Measurements from ENCODE around the gene ZDHHC24.
A peak's percentile ranks its signal among the peaks of the same experiment; 100 is the strongest.

Gene ZDHHC24

GRCh38 chr11:66523611-66524010 is 22.2 kb downstream of the ZDHHC24 start:
- no peak overlapping the region for H3K27ac ChIP-seq
- no peak overlapping the region for H3K4me3 ChIP-seq (ENCODE audit: low read depth in 1 of 2, low read length in 1 of 2)
- no peaks in the 10 kb centered on the region for H3K4me1 ChIP-seq (ENCODE audit: control insufficient read depth in 1 of 2, insufficient read depth in 1 of 2, low read depth in 1 of 2, low read length in 1 of 2)
- H3K9me3 ChIP-seq: no peaks in the 10 kb centered on the region
- H3K27me3 ChIP-seq: no peaks in the 10 kb centered on the region
- peaks cover 76% of the 10 kb centered on the region for H3K36me3 ChIP-seq
- TF ChIP-seq CTCF (IDR thresholded peaks at IDR 0.05): no peak

DNA sequence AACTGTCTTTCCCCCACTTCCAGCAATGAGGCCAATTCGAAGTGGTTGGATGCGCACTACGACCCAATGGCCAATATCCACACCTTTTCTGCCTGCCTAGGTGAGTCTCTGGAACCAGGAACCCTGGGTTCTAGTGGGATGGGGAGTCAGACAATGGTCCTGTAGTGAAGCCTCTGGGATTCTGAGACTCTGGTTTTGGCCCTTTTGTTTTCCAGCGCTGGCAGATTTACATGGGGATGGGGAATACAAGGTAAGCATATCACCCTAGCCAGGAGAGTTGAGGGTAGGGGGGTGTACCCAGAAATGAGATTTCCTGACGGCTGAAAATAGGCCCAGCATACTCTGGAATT is 34.9 kb downstream of the ZDHHC24 start:
- H3K9me3 ChIP-seq: no peaks in the 10 kb centered on the region
- no peaks in the 10 kb centered on the region for H3K27me3 ChIP-seq
- H3K36me3 ChIP-seq: peaks cover 5% of the 10 kb centered on the region
- peak overlapping the region; percentile 61 to 69 for H3K4me3 ChIP-seq (ENCODE audit: low read depth in 1 of 2, low read length in 1 of 2)
- no peak overlapping the region for H3K27ac ChIP-seq
- TF ChIP-seq CTCF (IDR thresholded peaks at IDR 0.05): no peak
- H3K4me1 ChIP-seq (ENCODE audit: control insufficient read depth in 1 of 2, insufficient read depth in 1 of 2, low read depth in 1 of 2, low read length in 1 of 2): peaks cover 18 to 21% of the 10 kb centered on the region in 2 experiments

DNA sequence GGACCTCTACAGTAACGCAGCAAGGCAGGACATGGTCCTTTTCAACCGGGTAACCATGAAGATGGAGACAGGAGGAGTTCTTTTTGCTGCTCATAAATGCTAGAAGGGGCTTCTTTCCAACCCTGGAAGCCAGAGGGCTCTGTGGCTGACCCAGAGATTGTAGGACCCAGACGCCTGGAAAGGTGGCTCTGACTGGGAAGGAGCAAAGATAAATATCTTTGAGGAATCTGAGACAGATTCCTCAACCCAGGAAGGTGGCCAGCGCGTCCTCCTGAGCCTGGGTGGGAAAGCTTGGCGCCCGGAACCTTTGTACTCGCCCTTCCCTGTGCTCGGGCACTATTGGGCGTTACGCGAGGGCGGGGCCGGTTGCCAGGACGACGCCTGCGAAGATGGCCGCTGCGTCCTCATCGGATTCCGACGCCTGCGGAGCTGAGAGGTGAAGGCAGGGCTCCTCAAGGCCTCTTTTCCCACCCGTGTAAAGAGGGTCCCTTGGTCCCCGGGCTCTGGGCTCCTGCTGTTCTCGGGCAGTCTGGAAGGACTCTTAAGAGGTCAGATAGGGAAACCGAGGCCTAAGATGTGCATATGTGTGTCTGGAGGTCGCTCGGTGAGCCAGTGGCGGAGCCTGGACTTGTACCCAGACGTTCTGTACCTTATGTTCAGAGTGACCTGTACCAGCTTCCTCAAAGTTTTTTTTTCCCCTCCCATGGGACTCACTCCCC is 35.4 kb downstream of the ZDHHC24 start, which contains the start of gene BBS1:
BBS1 (plus strand) TSS at position 365 of the 719 bp plus-strand sequence; CDS start at position 390, 25 bp downstream.
- Histone ChIP-seq H3K4me3 (ENCODE audit: low read depth in 1 of 2, low read length in 1 of 2) (peak within 1 kb of the TSS; percentile 61 to 69), H3K27ac (peak within 1 kb of the TSS; percentile 57), H3K9me3 (no peaks in the 10 kb centered on the region)

GRCh38 chr11:66509131-66509561 is 36.7 kb downstream of the ZDHHC24 start:
- Histone ChIP-seq H3K27me3 (no peaks in the 10 kb centered on the region), H3K4me3 (ENCODE audit: low read depth in 1 of 2, low read length in 1 of 2) (no peak overlapping the region), H3K9me3 (no peaks in the 10 kb centered on the region), H3K4me1 (ENCODE audit: control insufficient read depth in 1 of 2, insufficient read depth in 1 of 2, low read depth in 1 of 2, low read length in 1 of 2) (peaks cover 18 to 21% of the 10 kb centered on the region in 2 experiments), H3K27ac (peak overlapping the region; percentile 57), H3K36me3 (peaks cover 18% of the 10 kb centered on the region)
- TF ChIP-seq CTCF (IDR thresholded peaks at IDR 0.05): no peak

More for the DNA sequence above, 35.4 kb downstream of the ZDHHC24 start, which contains the start of gene BBS1:
- no peaks in the 10 kb centered on the region for H3K27me3 ChIP-seq
- no peak for TF ChIP-seq CTCF (IDR thresholded peaks at IDR 0.05)
- H3K4me1 ChIP-seq (ENCODE audit: control insufficient read depth in 1 of 2, insufficient read depth in 1 of 2, low read depth in 1 of 2, low read length in 1 of 2): peaks cover 18 to 21% of the 10 kb centered on the region in 2 experiments
- peaks cover 5% of the 10 kb centered on the region for H3K36me3 ChIP-seq

- TF ChIP-seq CTCF (IDR thresholded peaks at IDR 0.05): no peak
- Histone ChIP-seq H3K4me3 (ENCODE audit: low read depth in 1 of 2, low read length in 1 of 2) (no peak overlapping the region), H3K4me1 (ENCODE audit: control insufficient read depth in 1 of 2, insufficient read depth in 1 of 2, low read depth in 1 of 2, low read length in 1 of 2) (peaks cover 11 to 15% of the 10 kb centered on the region in 2 experiments), H3K27me3 (no peaks in the 10 kb centered on the region), H3K9me3 (no peaks in the 10 kb centered on the region), H3K36me3 (peaks cover 31% of the 10 kb centered on the region), H3K27ac (no peak overlapping the region)
Observed at GRCh38 chr11:66505276-66505816, 40.5 kb downstream of the ZDHHC24 start.

Measured in neutrophil (primary cell).